ENCODE results near the gene GCKR.
"Not testable (repeated sequence)": the region's sequence is repeated elsewhere in the genome, so short reads cannot be mapped to it uniquely, and the experiment has no call there.

The GCKR gene

GRCh38 chr2:27509326-27509725 is 12.7 kb downstream of the GCKR start:
- DNase-seq = peak; percentile 93

- no peak for DNase-seq
These were observed 21.6 kb downstream of the GCKR start for GRCh38 chr2:27518113-27518781.

- no peak for DNase-seq
These were observed 22.1 kb downstream of the GCKR start for GRCh38 chr2:27518782-27519113.

GRCh38 chr2:27520316-27520715 is 23.7 kb downstream of the GCKR start:
- DNase-seq = no peak

GRCh38 chr2:27522400-27522945 is 25.8 kb downstream of the GCKR start:
- no peak for DNase-seq

- no peak for DNase-seq
These were observed 30.5 kb downstream of the GCKR start for GRCh38 chr2:27527182-27527581.

GRCh38 chr2:27531983-27532382 is 35.3 kb downstream of the GCKR start:
- no peak for DNase-seq

- DNase-seq = no peak
These were observed 40.6 kb downstream of the GCKR start for GRCh38 chr2:27537287-27537686.

GRCh38 chr2:27538839-27539450 is 42.3 kb downstream of the GCKR start:
- DNase-seq = not testable (repeated sequence)

- not testable (repeated sequence) for DNase-seq
These were observed 43.0 kb downstream of the GCKR start for GRCh38 chr2:27539649-27540048.

GRCh38 chr2:27544143-27544821 is 47.6 kb downstream of the GCKR start:
- no peak for DNase-seq

- no peak for DNase-seq
These were observed 48.9 kb downstream of the GCKR start for GRCh38 chr2:27545348-27546141.

GRCh38 chr2:27549303-27549702 is 52.7 kb downstream of the GCKR start:
- no peak for DNase-seq

- no peak for DNase-seq
These were observed 54.9 kb downstream of the GCKR start for GRCh38 chr2:27551514-27551913.

GRCh38 chr2:27552941-27553340 is 56.3 kb downstream of the GCKR start:
- DNase-seq = no peak

- DNase-seq = not testable (repeated sequence)
These were observed 57.8 kb downstream of the GCKR start for GRCh38 chr2:27554451-27554850.

- DNase-seq = no peak
These were observed 62.6 kb downstream of the GCKR start for GRCh38 chr2:27559228-27559627.

GRCh38 chr2:27561060-27561459 is 64.4 kb downstream of the GCKR start:
- no peak for DNase-seq

- no peak for DNase-seq
These were observed 70.0 kb downstream of the GCKR start for GRCh38 chr2:27566628-27567027.

GRCh38 chr2:27569398-27569797 is 72.8 kb downstream of the GCKR start:
- no peak for DNase-seq

- no peak for DNase-seq
These were observed 74.6 kb downstream of the GCKR start for GRCh38 chr2:27571197-27571596.

GRCh38 chr2:27571681-27572080 is 75.0 kb downstream of the GCKR start:
- no peak for DNase-seq

- no peak for DNase-seq
These were observed 75.8 kb downstream of the GCKR start for GRCh38 chr2:27572439-27572838.

Data from NCI-H2171 (cell line).